GM19238 (cell line): Measurements from ENCODE around the gene NMUR1.

ENCODE experiments used
- DNase-seq: peaks from one replicate; pipeline ENCODE4 v3.0.0; 2011; ENCODE audit warnings: low spot score; ENCODE audit not compliant: insufficient read length

Gene NMUR1

GRCh38 chr2:231527091-231527395, 3.2 kb downstream of the NMUR1 start:
- no peak for DNase-seq

GRCh38 chr2:231526341-231527090, 3.7 kb downstream of the NMUR1 start:
- DNase-seq: no peak

GRCh38 chr2:231525248-231526163, 4.7 kb downstream of the NMUR1 start:
- no peak for DNase-seq

GRCh38 chr2:231524477-231525247, 5.6 kb downstream of the NMUR1 start:
- DNase-seq: no peak

GRCh38 chr2:231523451-231524285, 6.6 kb downstream of the NMUR1 start:
- no peak for DNase-seq

- no peak for DNase-seq
Measured at GRCh38 chr2:231522418-231523180, 7.6 kb downstream of the NMUR1 start.

GRCh38 chr2:231521443-231521842, 8.8 kb downstream of the NMUR1 start:
- DNase-seq: no peak

GRCh38 chr2:231519975-231520555, 10.2 kb downstream of the NMUR1 start:
- DNase-seq: no peak

- DNase-seq: no peak
Measured at GRCh38 chr2:231518771-231519170, 11.5 kb downstream of the NMUR1 start.

- no peak for DNase-seq
Measured at GRCh38 chr2:231515603-231516002, 14.6 kb downstream of the NMUR1 start.

- no peak for DNase-seq
Measured at GRCh38 chr2:231514951-231515297, 15.3 kb downstream of the NMUR1 start.

- peak; percentile 98 for DNase-seq
Measured at GRCh38 chr2:231514225-231514950, 15.9 kb downstream of the NMUR1 start.

- no peak for DNase-seq
Measured at GRCh38 chr2:231513746-231514224, 16.5 kb downstream of the NMUR1 start.

GRCh38 chr2:231512222-231512621, 18.0 kb downstream of the NMUR1 start:
- no peak for DNase-seq

GRCh38 chr2:231503766-231504165, 26.5 kb downstream of the NMUR1 start:
- DNase-seq: no peak

GRCh38 chr2:231502596-231502995, 27.6 kb downstream of the NMUR1 start:
- no peak for DNase-seq

- no peak for DNase-seq
Measured at GRCh38 chr2:231497651-231498050, 32.6 kb downstream of the NMUR1 start.

GRCh38 chr2:231494669-231495068, 35.6 kb downstream of the NMUR1 start:
- no peak for DNase-seq

- no peak for DNase-seq
Measured at GRCh38 chr2:231490801-231491200, 39.4 kb downstream of the NMUR1 start.
